DMS114 treated with DMSO at 0.1 percent for 48 hours (cell line): Measurements from ENCODE around the gene KNDC1.

Experiments used
- DNase-seq: peaks from one replicate; lab custom pipeline; 2025; ENCODE audit not compliant: unreplicated experiment; lab: John Stamatoyannopoulos, UW

Gene KNDC1

GRCh38 chr10:133160826-133161471 is 930 bp downstream of the KNDC1 start:
- no peak for DNase-seq

DNA sequence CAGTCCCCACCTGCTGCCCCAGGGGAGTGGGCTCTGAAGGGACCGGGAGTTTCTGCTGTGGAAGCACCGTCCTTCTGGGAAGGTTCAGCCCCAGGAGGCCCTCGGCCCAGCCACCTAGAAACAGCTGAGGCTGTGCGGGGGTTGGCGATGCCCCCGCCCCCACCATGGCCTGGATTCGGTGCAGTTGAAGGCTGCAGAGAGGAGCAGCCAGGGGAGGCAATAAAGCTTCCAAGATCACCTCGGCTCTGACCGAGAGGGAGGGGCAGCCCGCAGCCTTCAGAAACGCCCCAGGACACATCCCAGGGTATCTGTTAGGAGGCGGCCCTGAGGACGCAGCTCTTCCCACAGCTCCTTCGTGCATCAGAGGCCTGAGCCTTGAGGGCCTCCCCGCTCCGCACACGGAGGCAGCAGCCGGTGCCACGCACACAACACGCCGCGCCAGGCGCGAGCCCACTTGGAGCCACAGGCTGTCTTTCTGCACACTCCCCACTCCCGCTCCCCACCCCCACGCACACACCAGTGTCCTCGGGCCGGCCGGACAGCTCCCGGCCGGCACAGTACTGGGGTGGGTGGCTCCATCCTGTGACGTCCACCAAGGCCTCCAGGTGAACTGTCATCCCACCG is 1.6 kb downstream of the KNDC1 start:
- DNase-seq: no peak

- DNase-seq: no peak
Observed at GRCh38 chr10:133162178-133162909, 2.3 kb downstream of the KNDC1 start.

GRCh38 chr10:133162910-133163856 is 3.2 kb downstream of the KNDC1 start:
- DNase-seq: no peak

DNA sequence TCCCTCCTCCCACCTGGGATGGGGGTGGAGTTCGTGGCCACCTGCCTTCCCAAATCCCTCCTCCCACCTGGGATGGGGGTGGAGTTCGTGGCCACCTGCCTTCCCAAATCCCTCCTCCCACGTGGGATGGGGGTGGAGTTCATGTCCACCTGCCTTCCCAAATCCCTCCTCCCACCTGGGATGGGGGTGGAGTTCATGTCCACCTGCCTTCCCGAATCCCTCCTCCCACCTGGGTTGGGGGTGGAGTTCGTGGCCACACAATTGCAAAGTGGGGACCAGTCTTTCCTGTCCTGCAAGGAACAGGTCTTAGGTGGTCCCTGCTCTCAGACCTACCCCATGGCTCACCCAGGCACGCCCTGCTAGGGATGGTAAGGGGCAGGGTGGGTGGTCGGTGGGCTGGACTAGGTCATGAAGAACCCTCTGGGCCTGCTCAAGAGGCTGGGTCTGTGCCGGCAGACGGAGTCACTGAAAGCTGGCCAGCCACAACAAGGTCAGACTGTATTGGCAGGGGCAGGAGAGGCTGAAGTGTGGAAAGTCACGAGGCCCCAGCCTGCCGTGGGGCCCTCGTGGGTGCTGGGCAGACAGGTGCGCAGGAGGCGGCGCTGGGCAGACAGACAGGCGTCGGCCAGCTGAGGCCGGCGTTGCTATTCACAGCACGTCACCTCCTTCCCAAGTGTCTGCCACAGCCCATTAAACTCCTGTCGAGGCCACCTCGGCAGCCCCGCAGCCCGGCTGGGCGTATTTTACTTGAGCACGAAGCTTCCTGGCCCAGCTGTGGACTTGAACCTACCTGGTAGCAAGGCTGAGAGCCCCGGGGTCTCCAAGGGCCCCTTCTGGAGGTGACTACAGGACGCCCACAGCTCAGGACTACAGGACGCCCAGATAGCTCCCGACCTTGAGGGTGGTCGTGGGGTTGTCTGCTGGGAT is 4.1 kb downstream of the KNDC1 start:
- no peak for DNase-seq

DNA sequence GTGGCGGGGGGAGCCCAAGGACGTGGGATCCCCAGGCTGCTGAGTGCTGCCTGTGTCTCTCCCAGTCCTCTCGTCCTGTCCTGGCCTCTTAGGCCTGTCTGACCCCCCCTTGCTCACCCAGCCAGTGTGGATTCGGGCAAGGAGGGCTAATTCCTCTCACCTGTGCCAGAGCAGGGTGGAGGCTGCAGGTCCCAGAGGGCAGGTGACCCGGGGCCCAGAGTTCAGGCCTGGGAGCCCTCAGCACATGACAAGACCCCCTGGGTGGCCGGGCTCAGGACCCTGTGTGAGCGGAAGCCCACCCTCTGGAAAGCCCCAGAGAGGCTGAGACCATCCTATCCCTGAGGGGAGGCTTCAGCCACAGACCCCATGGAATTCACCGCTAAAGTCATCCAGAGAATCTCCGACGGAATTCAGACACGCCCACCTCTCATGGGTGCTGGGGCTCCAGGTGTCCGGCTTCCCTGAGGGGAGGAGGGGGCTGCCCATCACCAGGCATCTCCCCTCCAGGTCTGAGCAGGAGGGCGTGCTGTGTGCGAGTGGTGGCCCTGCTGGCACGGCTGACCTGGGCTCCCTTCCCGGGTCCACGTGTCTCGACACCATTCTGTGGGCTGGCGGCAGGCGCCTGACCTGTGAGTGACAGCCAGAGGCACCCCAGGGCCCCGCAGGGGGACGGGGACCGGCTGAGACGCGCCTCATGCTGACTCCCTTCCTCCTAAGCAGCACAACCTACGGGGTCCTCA is 5.0 kb downstream of the KNDC1 start:
- DNase-seq: no peak

DNA sequence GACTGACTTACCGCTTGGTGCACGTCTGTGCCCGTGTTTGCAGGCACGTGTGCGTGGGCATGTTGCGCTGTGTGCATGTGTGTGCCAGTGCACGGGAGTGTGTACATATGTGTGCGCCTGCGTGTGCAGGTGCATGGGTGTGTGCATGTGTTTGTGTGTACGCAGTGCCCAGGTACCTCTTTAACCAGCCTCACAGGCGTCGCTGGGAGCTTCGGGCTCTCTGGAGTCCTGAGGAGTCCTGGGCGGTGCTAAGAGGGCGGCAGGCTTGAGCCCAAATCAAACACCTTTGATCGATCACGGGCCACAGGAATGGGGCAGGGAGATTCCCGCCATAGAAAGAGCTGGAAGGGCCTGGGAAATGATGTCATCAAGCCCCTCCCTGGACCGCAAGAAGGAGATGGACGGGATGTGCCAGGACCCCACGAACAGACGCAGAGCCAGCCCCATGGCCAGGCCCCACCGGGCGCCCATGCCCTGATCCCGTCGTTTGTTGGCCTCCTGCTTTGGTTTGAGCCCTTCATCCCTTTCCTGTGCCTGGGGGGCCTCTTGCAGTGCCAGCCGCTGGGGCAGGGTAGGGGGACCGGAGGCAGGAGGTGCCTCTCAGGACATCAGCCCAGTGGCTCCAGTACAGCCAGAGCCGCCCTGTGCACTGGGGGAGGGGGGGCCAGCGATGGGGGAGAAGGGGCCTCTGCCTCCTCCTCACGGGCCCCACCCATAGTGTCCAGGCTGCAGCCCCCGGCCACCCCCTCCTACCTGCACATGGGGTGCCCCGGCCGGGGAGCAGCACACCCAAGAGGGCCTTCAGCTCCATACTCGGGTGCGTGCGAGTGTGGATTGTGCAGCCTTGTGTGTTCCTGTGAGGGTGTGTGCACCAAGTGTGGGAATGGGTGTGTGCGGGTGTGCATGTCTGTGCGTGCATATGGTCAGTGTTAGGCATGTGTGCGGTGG is 5.8 kb downstream of the KNDC1 start:
- no peak for DNase-seq

DNA sequence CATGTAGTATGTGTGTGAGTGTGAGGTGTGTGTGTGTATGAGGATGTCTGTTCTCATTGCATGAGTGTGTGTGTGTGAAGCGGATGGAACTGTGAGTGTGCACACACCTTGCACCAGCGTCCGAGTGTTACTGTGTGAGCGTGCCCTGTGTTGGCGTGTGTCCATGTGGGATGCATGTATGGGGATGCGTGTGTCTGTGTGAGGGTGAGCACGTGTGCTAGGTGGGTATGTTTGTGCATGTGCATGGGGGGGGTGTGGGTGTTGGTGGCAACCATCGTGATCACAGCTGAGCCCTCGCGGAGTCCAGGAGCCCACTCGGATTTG is 6.4 kb downstream of the KNDC1 start:
- DNase-seq: no peak

DNA sequence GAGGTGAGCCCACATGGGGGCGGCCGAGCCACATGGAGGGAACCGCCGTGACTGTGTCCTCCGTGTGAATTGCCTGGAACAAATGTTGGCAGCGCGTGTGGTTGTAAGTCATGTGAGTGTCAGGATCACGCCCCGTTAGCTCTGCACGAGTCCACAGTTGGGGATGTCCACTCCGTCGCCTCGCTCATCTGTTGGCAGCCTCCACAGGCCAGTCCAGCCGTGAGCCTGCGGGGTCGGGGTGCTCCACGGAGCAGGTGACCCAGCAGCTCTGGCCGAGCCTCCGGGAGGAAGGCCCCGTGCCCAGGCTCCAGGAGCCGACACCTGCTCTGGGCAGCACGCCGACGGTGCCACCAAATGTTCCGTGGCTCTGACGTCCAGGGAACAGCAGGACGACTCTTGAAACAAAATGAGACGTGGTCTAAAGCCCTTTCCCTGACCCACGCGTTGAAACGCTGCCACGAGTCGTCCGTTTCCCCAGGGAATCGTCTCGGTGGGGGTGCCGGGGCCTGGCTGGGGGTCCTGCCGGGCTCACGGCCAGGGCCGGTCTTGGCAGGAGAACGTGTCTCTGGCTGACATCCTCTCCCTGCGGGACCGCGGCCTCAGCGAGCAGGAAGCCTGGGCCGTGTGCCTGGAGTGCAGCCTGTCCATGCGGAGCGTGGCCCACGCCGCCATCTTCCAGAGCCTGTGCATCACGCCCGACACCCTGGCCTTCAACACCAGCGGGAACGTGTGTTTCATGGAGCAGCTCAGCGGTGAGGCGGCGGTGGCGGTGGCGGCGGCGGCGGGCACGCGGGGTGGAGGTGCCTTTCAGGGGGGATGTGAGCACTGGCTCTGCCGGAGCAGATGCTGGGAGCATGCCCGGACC is 7.0 kb downstream of the KNDC1 start:
- no peak for DNase-seq

DNA sequence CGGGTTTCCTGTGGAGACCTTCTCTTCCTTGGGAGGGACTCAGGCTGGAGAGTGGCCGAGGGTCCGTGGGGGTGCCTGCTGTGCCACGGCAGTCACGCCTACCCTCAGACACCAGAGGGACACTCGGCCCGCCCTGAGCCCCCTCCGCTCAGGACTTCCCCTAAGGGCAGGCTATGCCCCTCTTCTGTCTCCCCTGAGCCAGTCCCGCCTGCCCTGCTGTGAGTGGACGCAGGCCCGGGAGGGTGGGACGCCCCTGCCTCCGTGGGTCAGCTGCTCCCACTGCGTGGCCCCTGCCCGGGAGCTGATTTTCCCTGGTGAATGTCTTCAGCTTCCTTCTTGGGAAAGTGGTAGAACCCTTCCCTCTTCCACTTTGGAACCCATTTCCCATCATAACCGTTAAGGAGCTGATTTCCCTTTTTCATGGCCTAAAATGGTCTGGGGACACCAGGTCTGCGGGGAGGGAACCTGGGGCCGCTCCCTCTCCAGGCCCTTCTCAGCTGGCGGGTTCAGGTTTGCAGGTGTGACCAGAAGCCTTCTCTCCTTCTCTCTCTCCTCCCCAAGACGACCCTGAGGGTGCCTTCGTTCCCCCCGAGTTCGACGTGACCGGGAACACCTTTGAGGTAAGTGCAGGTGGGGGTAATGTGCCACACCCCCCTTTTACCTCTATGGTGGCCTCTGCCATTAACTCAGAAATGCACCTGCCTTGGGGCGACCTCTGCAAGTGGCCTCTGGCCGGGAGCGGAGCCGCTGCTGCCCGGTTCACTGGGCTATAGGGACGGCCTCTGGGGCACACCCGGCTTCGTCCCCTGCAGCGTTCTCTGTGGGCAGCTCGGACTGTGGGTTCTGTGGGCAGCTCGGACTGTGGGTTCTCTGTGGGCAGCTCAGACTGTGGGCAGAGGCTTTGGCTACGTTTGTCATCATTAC is 7.9 kb downstream of the KNDC1 start:
- DNase-seq: no peak

DNA sequence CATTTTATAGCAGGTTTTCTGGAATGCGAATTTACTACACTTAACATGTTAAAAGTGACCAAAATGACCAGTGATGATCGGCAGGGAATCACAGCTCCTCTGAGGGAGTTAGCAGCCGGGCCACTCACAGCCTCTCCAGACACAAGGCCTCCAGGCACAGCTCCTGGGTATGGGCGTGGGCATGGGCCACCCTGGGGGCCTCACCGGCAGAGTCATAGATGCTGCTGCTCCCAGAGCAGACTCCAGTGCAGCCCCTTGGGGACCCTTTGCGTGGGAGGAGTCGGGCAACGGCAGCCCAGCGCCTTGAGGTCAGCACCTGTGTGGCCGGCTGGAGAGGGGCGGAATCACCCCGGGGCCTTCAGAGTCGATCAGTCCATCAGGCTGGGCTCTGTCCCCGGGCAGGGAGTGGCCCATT is 8.6 kb downstream of the KNDC1 start:
- no peak for DNase-seq

GRCh38 chr10:133169173-133169947 is 9.3 kb downstream of the KNDC1 start:
- DNase-seq: no peak

DNA sequence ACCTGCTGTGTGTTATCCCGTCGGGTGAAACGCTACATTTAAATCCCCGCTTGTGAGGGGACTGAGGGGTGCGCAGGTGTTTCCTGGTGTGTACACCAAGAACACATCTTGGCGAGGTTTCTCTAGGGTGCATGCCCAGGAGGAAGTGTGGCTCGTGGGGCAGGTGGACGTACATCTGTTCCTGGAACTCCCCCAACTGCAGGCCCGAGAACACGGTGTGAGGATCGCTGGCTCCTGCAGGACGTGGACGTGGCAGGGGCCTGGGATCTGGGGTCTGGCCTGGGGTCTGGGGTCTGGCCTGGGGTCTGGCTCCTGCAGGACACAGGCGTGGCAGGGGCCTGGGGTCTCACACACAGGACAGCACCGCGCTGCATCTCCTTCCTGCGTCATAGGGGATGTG is 10.1 kb downstream of the KNDC1 start:
- no peak for DNase-seq

GRCh38 chr10:133173860-133174640 is 14.0 kb downstream of the KNDC1 start:
- DNase-seq: no peak

- no peak for DNase-seq
Observed at GRCh38 chr10:133174689-133175263, 14.8 kb downstream of the KNDC1 start.
